HG02571 (cell line): Measurements from ENCODE around the gene HAGHL.
"Not testable (repeated sequence)": the region's sequence is repeated elsewhere in the genome, so short reads cannot be mapped to it uniquely, and the experiment has no call there.

ENCODE experiments used
- ATAC-seq: cut with Tn5 transposase; IDR thresholded peaks from one replicate; pipeline ENCODE4 v1.9.1; 2021; ENCODE audit warnings: mild to moderate bottlenecking, moderate library complexity; ENCODE audit not compliant: unreplicated experiment

The HAGHL gene

GRCh38 chr16:733382-734207 is 6.7 kb downstream of the HAGHL start:
- no peak for ATAC-seq

- ATAC-seq: no peak
These were observed 7.5 kb downstream of the HAGHL start for GRCh38 chr16:734208-734980.

- no peak for ATAC-seq
These were observed 8.3 kb downstream of the HAGHL start for GRCh38 chr16:734981-735881.

GRCh38 chr16:735982-736453 is 9.1 kb downstream of the HAGHL start:
- no peak for ATAC-seq

- no peak for ATAC-seq
These were observed 10.1 kb downstream of the HAGHL start for GRCh38 chr16:736936-737481.

GRCh38 chr16:739560-740458 is 12.9 kb downstream of the HAGHL start:
- no peak for ATAC-seq

GRCh38 chr16:740459-740763 is 13.5 kb downstream of the HAGHL start:
- ATAC-seq: no peak

GRCh38 chr16:740764-741505 is 14.0 kb downstream of the HAGHL start, which contains the start of gene CIAO3:
Gene CIAO3, minus strand, starts transcription at chr16:740997. Its CDS starts 12 bp downstream, at chr16:740985.
- peak; percentile 71 for ATAC-seq

GRCh38 chr16:741986-742629 is 15.2 kb downstream of the HAGHL start:
- no peak for ATAC-seq

GRCh38 chr16:742894-743293 is 16.0 kb downstream of the HAGHL start:
- ATAC-seq: not testable (repeated sequence)

GRCh38 chr16:743794-744500 is 17.0 kb downstream of the HAGHL start:
- ATAC-seq: no peak

- ATAC-seq: no peak
These were observed 18.8 kb downstream of the HAGHL start for GRCh38 chr16:745739-746138.

GRCh38 chr16:746637-747036 is 19.7 kb downstream of the HAGHL start:
- no peak for ATAC-seq

GRCh38 chr16:747978-748746 is 21.3 kb downstream of the HAGHL start:
- ATAC-seq: no peak

- no peak for ATAC-seq
These were observed 22.1 kb downstream of the HAGHL start for GRCh38 chr16:749010-749409.

GRCh38 chr16:750485-750884 is 23.6 kb downstream of the HAGHL start:
- no peak for ATAC-seq
